ENCODE results near the gene TFAP2B.

Gene TFAP2B

DNA sequence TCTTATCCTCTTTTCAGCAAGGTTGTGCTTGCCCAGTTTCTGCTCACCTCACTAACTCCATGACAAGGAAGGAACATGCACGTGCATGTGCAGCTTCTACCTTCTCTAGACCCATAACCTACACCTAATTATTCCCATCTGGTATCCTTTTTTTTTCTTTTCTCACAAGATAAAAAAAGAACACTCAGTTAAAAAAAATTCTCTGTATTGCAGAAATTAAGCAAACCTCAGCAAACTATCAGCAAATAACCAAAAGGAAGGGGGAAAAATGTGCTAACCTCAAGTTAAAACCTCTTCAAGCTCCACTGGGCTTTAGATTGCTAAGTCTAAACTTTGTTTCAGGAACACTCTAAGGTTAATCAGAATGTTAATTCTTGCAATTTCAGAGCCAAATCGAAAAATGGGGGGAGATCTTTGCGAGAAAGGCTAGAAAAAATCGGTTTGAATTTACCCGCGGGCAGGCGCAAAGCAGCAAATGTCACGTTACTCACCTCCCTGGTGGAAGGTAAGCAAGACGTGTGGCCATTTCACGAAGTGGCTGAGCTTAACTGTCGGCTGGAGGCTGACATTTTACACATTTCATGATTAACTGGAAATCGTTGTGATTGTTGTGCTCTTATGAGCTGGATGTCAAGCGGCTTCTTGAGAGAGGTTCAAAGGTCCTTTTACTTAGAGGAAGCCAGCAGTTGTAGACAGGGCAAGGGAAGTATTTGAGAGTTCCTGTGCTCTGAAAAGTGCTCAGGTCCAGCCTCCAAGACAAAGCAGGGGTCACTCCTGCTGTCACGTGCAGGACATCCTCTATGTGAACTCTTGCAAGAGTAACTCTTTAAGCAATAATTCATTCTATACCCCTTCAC, 19.1 kb downstream of the TFAP2B start:
- H3K4me3 ChIP-seq (ENCODE audit: insufficient read depth, low read length, poor library complexity, severe bottlenecking): no peak overlapping the region
- H3K9me3 ChIP-seq (ENCODE audit: insufficient read depth, low read length): no peaks in the 10 kb centered on the region
- H4K20me1 ChIP-seq (ENCODE audit: low read depth, low read length): no peaks in the 10 kb centered on the region
- no peaks in the 10 kb centered on the region for H3F3A ChIP-seq (ENCODE audit: insufficient read depth)
- H3K4me2 ChIP-seq (ENCODE audit: low read depth, low read length, poor library complexity, severe bottlenecking): no peak overlapping the region
- no peak for TF ChIP-seq EZH2phosphoT487 (conservative IDR thresholded peaks at IDR 0.05; ENCODE audit: low read length)
- TF ChIP-seq, protein P1, sequence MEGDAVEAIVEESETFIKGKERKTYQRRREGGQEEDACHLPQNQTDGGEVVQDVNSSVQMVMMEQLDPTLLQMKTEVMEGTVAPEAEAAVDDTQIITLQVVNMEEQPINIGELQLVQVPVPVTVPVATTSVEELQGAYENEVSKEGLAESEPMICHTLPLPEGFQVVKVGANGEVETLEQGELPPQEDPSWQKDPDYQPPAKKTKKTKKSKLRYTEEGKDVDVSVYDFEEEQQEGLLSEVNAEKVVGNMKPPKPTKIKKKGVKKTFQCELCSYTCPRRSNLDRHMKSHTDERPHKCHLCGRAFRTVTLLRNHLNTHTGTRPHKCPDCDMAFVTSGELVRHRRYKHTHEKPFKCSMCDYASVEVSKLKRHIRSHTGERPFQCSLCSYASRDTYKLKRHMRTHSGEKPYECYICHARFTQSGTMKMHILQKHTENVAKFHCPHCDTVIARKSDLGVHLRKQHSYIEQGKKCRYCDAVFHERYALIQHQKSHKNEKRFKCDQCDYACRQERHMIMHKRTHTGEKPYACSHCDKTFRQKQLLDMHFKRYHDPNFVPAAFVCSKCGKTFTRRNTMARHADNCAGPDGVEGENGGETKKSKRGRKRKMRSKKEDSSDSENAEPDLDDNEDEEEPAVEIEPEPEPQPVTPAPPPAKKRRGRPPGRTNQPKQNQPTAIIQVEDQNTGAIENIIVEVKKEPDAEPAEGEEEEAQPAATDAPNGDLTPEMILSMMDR (IDR thresholded peaks at IDR 0.05; ENCODE audit: insufficient read depth, low read length, poor library complexity, severe bottlenecking): no peak
- H2AFZ ChIP-seq (ENCODE audit: low read depth, low read length, severe bottlenecking): no peak overlapping the region
- H3K9ac ChIP-seq (ENCODE audit: low read length): no peak overlapping the region
- no peaks in the 10 kb centered on the region for H3K9me2 ChIP-seq (replicated peaks; ENCODE audit: insufficient read depth, low read length)
- H3K27ac ChIP-seq (ENCODE audit: low read depth, low read length): no peak overlapping the region
- no peaks in the 10 kb centered on the region for H3K27me3 ChIP-seq (ENCODE audit: low read length)
- no peaks in the 10 kb centered on the region for H3K79me2 ChIP-seq (ENCODE audit: insufficient read depth, low read length)
- H3K36me3 ChIP-seq (ENCODE audit: low read length): no peaks in the 10 kb centered on the region

DNA sequence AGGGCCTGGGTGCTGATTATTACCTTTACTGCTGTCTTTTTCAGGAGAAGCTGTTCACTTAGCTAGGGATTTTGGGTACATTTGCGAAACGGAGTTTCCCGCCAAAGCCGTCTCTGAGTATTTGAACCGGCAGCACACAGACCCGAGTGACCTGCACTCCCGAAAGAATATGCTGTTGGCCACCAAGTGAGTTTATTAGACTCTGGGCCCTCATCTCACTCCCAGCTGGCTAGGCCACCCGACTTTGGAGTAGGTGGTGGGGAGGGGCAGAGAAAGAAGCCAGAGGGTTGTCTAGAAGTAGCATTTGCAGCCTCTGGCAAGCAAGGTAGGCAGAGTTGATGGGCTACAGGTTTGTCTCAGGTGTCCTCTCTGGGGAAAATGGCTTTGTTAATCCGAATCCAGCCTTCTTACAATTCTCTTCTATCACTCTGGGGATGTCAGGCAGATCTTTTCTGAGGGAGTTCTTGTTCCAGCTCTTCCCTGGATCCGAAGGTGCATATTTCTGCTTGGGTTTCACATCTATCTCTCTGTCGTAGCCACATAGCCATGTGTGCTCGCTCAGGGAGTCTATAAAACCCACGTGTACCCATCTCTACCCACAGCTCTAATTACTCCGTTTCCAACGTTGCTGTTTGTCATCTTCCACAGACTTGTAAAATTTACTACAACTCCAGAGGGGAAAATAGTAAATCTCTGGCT, 21.6 kb downstream of the TFAP2B start:
- Histone ChIP-seq H3K4me2 (ENCODE audit: low read depth, low read length, poor library complexity, severe bottlenecking) (no peak overlapping the region), H3K9me2 (replicated peaks; ENCODE audit: insufficient read depth, low read length) (no peaks in the 10 kb centered on the region), H3K9ac (ENCODE audit: low read length) (no peak overlapping the region), H3F3A (ENCODE audit: insufficient read depth) (no peaks in the 10 kb centered on the region), H3K4me3 (ENCODE audit: insufficient read depth, low read length, poor library complexity, severe bottlenecking) (no peak overlapping the region), H3K27me3 (ENCODE audit: low read length) (no peaks in the 10 kb centered on the region), H3K9me3 (ENCODE audit: insufficient read depth, low read length) (no peaks in the 10 kb centered on the region), H4K20me1 (ENCODE audit: low read depth, low read length) (no peaks in the 10 kb centered on the region), H3K27ac (ENCODE audit: low read depth, low read length) (no peak overlapping the region), H2AFZ (ENCODE audit: low read depth, low read length, severe bottlenecking) (no peak overlapping the region), H3K79me2 (ENCODE audit: insufficient read depth, low read length) (no peaks in the 10 kb centered on the region), H3K36me3 (ENCODE audit: low read length) (no peaks in the 10 kb centered on the region)
- TF ChIP-seq, protein P1 (IDR thresholded peaks at IDR 0.05; ENCODE audit: insufficient read depth, low read length, poor library complexity, severe bottlenecking): no peak
- TF ChIP-seq EZH2phosphoT487 (conservative IDR thresholded peaks at IDR 0.05; ENCODE audit: low read length): no peak

DNA sequence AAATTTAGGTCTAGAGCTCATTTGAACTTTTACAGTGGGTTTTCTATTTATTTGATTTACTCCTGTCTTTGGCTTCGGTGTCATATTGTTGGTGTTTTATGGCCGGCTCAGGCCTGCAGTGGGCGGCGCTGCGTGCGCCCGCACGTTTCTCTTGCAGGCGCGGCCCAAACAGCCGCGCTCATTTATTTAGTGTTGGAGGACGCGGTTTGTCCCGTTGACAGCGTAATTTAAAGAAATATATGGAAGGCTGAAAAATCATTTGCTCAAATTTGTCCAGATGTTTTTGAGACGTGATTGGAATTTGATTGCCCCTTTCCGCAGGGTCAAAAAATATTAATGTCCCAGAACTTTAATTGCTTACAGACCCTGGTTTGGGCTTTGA, 22.1 kb downstream of the TFAP2B start:
- no peaks in the 10 kb centered on the region for H3F3A ChIP-seq (ENCODE audit: insufficient read depth)
- no peaks in the 10 kb centered on the region for H3K9me3 ChIP-seq (ENCODE audit: insufficient read depth, low read length)
- no peaks in the 10 kb centered on the region for H4K20me1 ChIP-seq (ENCODE audit: low read depth, low read length)
- H3K27ac ChIP-seq (ENCODE audit: low read depth, low read length): no peak overlapping the region
- no peak overlapping the region for H2AFZ ChIP-seq (ENCODE audit: low read depth, low read length, severe bottlenecking)
- H3K79me2 ChIP-seq (ENCODE audit: insufficient read depth, low read length): no peaks in the 10 kb centered on the region
- no peak overlapping the region for H3K9ac ChIP-seq (ENCODE audit: low read length)
- no peak overlapping the region for H3K4me3 ChIP-seq (ENCODE audit: insufficient read depth, low read length, poor library complexity, severe bottlenecking)
- TF ChIP-seq, protein P1 (IDR thresholded peaks at IDR 0.05; ENCODE audit: insufficient read depth, low read length, poor library complexity, severe bottlenecking): no peak
- TF ChIP-seq EZH2phosphoT487 (conservative IDR thresholded peaks at IDR 0.05; ENCODE audit: low read length): no peak
- H3K9me2 ChIP-seq (replicated peaks; ENCODE audit: insufficient read depth, low read length): no peaks in the 10 kb centered on the region
- no peaks in the 10 kb centered on the region for H3K36me3 ChIP-seq (ENCODE audit: low read length)
- no peaks in the 10 kb centered on the region for H3K27me3 ChIP-seq (ENCODE audit: low read length)
- H3K4me2 ChIP-seq (ENCODE audit: low read depth, low read length, poor library complexity, severe bottlenecking): no peak overlapping the region
